ENCODE measurements around the gene EID3. TPM values are rescaled to one million over a fixed set of nuclear protein-coding genes. Genes with fewer than 3 reads are reported as not detected.

The EID3 gene
- total RNA-seq, 1 donor from 2014 or later = 4.4 TPM

DNA sequence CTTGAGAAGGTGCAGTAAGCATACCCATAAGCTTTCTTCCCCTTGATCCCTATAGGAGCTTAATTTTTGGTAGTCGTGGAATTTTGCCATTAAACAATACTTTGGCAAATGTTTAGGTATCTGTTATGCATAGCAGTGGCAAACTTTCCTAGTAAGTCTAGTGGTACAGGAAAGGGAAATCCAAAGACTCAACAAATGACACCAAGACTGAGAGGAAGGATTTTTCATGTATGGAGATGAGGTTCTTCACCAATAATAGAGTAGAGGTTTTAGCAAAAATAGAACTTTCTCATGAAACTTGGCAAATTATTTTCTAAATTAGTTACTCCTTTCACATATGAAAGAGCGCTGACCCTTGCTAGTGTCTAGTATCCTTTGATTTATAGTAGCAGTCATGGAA lies 2.8 kb downstream of the EID3 start:
- peaks cover 15% of the 10 kb centered on the region for H3K36me3 ChIP-seq
- no peak overlapping the region for H3K4me3 ChIP-seq
- ATAC-seq = no peak
- no peaks in the 10 kb centered on the region for H3K9me3 ChIP-seq
- intact Hi-C loops (cut with DNase I) = no loop called here
- TF ChIP-seq CTCF (IDR thresholded peaks at IDR 0.05) = no peak
- no peaks in the 10 kb centered on the region for H3K27me3 ChIP-seq
- H3K4me1 ChIP-seq = peaks cover 43% of the 10 kb centered on the region
- H3K27ac ChIP-seq = no peak overlapping the region
- DNase-seq = no peak

GRCh38 chr12:104306943-104307654 lies 3.6 kb downstream of the EID3 start:
- Histone ChIP-seq H3K27ac (no peak overlapping the region), H3K36me3 (peaks cover 23% of the 10 kb centered on the region), H3K4me1 (peaks cover 43% of the 10 kb centered on the region), H3K9me3 (no peaks in the 10 kb centered on the region), H3K4me3 (no peak overlapping the region), H3K27me3 (no peaks in the 10 kb centered on the region)
- intact Hi-C loops (cut with DNase I) = no loop called here
- DNase-seq (no peak), ATAC-seq (no peak)
- no peak for TF ChIP-seq CTCF (IDR thresholded peaks at IDR 0.05)

DNA sequence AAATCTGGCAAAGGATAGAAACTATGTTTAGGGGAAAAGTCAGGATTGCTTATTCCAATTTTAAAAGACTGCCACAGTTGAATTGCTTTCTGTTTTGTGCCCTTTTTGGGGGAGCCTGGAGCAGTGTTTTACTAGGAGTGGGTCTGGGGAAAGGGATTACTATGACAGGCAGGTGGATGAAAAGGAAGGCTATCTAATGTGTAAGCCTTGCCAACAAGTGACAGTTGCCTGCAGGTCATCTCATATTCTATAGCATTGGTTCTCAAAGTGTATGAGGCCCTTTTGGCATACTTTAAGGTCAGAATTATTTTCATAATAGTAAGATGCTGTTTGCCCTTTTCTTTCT lies 4.1 kb downstream of the EID3 start:
- no peaks in the 10 kb centered on the region for H3K9me3 ChIP-seq
- H3K4me1 ChIP-seq = peaks cover 41% of the 10 kb centered on the region
- no peak overlapping the region for H3K4me3 ChIP-seq
- intact Hi-C loops (cut with DNase I) = no loop called here
- H3K36me3 ChIP-seq = peaks cover 28% of the 10 kb centered on the region
- no peak for ATAC-seq
- H3K27ac ChIP-seq = no peak overlapping the region
- H3K27me3 ChIP-seq = no peaks in the 10 kb centered on the region
- DNase-seq = no peak
- TF ChIP-seq CTCF (IDR thresholded peaks at IDR 0.05) = no peak

GRCh38 chr12:104309446-104309993 lies 6.0 kb downstream of the EID3 start:
- no peak for ATAC-seq
- peaks cover 45% of the 10 kb centered on the region for H3K36me3 ChIP-seq
- intact Hi-C loops (cut with DNase I) = no loop called here

DNA sequence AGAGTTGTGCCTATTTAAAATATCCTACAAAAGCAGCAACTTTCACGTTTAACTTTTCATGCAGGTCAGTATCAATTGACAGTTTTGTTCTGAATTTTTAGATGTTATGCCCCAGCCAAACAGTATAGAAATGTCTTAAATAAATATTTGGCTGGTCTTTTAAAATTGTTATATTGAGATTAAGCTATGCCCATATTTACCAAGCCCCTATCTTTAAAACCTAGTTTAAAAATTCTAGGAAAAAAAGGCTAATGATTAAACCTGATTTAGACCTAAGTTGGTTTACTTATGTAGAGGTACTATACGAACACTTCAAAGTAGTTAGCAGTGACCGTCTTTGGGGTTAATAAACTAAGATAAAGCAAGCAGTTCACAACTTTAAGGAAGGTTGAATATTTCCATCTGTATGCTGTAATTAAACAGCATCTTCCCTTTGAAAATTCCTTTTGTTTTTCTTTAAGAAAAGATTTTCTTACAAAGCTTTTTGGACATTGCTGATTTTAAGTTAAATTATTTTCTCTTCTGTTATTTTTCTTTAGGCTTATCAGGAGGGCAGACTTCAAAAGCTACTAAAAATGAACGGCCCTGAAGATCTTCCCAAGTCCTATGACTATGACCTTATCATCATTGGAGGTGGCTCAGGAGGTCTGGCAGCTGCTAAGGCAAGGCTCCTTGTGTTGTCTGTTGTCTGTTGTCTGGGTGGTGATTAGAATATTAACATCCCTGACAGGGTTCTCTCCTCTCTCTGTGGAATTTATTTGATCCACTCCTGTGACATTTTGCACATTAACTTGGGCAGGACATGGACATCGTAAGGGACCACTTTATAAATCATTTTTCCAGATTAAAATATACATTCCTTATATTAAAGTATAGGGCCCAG lies 7.5 kb downstream of the EID3 start:
- TF ChIP-seq CTCF (IDR thresholded peaks at IDR 0.05) = no peak
- peaks cover 50% of the 10 kb centered on the region for H3K36me3 ChIP-seq
- no peaks in the 10 kb centered on the region for H3K9me3 ChIP-seq
- ATAC-seq = no peak
- H3K27me3 ChIP-seq = no peaks in the 10 kb centered on the region
- H3K4me3 ChIP-seq = no peak overlapping the region
- no peak overlapping the region for H3K27ac ChIP-seq
- peaks cover 16% of the 10 kb centered on the region for H3K4me1 ChIP-seq
- no peak for DNase-seq
- intact Hi-C loops (cut with DNase I) = no loop called here

More at GRCh38 chr12:104309446-104309993, 6.0 kb downstream of the EID3 start:
- H3K9me3 ChIP-seq = no peaks in the 10 kb centered on the region
- no peak overlapping the region for H3K4me3 ChIP-seq
- TF ChIP-seq CTCF (IDR thresholded peaks at IDR 0.05) = no peak
- no peak for DNase-seq
- H3K27ac ChIP-seq = no peak overlapping the region
- peaks cover 25% of the 10 kb centered on the region for H3K4me1 ChIP-seq
- H3K27me3 ChIP-seq = no peaks in the 10 kb centered on the region

Data from upper lobe of right lung (tissue), 1 donor.